ENCODE measurements around the gene ROBO2. TPM values are rescaled to one million over a fixed set of nuclear protein-coding genes. Genes with fewer than 3 reads are reported as not detected.

The ROBO2 gene
- polyA plus RNA-seq, 1 experiment = 16.3 TPM

DNA sequence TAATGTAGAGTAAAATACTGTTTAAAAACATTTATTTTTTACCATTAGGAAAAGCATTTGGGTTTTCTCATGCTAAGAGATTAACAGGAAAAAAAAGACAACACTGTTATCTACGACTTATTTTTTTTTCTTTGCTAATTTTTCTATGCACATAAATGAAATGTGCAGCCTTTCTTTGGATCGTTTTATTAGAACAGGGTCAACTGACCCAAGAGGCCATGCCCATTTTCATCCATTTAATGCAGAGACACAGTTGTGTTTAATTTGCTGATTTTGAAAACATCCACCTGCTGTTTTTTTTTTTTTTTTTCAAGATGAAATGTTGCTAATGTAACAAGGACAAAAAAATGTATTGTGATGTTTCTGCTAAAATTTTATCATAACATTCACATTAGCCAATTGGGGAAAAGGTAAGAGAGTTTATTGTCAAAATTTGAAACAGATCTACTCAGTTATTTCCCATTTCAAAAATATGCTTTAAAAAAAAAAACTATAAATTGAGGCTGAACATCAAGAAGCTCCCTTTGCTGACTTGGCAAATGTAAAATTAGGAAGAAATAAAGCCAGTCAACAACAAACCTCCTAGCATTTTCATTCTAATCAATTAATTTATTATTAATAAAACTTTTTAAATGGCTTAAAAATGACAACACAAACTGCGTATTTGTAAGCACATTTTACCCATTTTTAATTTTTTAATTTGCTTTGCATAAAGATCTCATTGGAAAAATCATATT is 485.2 kb downstream of the ROBO2 start:
- DNase-seq (ENCODE audit: low read depth, low spot score) = no peak
- H3K27me3 ChIP-seq (ENCODE audit: control insufficient read depth, insufficient read depth, low read length) = no peaks in the 10 kb centered on the region
- H3K27ac ChIP-seq (ENCODE audit: low read depth, low read length) = no peak overlapping the region
- ChIA-PET POLR2A (no interaction called here), CTCF (no interaction called here)
- H3K9me3 ChIP-seq (ENCODE audit: control insufficient read depth, insufficient read depth, low read length) = no peaks in the 10 kb centered on the region
- TF ChIP-seq, protein P1, sequence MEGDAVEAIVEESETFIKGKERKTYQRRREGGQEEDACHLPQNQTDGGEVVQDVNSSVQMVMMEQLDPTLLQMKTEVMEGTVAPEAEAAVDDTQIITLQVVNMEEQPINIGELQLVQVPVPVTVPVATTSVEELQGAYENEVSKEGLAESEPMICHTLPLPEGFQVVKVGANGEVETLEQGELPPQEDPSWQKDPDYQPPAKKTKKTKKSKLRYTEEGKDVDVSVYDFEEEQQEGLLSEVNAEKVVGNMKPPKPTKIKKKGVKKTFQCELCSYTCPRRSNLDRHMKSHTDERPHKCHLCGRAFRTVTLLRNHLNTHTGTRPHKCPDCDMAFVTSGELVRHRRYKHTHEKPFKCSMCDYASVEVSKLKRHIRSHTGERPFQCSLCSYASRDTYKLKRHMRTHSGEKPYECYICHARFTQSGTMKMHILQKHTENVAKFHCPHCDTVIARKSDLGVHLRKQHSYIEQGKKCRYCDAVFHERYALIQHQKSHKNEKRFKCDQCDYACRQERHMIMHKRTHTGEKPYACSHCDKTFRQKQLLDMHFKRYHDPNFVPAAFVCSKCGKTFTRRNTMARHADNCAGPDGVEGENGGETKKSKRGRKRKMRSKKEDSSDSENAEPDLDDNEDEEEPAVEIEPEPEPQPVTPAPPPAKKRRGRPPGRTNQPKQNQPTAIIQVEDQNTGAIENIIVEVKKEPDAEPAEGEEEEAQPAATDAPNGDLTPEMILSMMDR (IDR thresholded peaks at IDR 0.05; ENCODE audit: low read depth, low read length) = no peak
- H3K4me3 ChIP-seq (ENCODE audit: low read depth, low read length) = no peak overlapping the region

GRCh38 chr3:77526573-77527113 is 486.7 kb downstream of the ROBO2 start:
- Histone ChIP-seq H3K27ac (ENCODE audit: low read depth, low read length) (no peak overlapping the region), H3K27me3 (ENCODE audit: control insufficient read depth, insufficient read depth, low read length) (no peaks in the 10 kb centered on the region), H3K4me3 (ENCODE audit: low read depth, low read length) (no peak overlapping the region), H3K9me3 (ENCODE audit: control insufficient read depth, insufficient read depth, low read length) (no peaks in the 10 kb centered on the region)
- TF ChIP-seq, protein P1 (IDR thresholded peaks at IDR 0.05; ENCODE audit: low read depth, low read length) = no peak
- DNase-seq (ENCODE audit: low read depth, low spot score) = no peak
- POLR2A ChIA-PET = no interaction called here
- CTCF ChIA-PET = no interaction called here

DNA sequence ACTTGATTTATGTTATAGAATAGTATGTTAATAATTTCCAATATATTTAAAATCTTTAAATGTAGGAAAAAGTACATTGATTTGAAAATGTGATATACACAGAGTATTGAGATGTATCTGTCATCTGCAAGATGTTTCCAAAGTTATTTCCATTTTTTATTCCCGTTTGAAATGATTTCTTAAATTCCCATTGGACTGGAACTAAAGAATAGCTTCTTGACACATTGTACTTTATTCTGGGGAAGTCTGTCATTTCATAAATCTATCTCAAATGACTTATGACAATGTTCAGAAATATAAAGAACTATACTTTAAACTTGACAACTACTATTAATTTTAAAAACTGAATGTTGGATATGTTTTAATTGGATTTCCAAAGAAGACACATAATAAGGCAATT is 489.6 kb downstream of the ROBO2 start:
- DNase-seq (ENCODE audit: low read depth, low spot score) = no peak
- TF ChIP-seq, protein P1 (IDR thresholded peaks at IDR 0.05; ENCODE audit: low read depth, low read length) = no peak
- Histone ChIP-seq H3K27me3 (ENCODE audit: control insufficient read depth, insufficient read depth, low read length) (no peaks in the 10 kb centered on the region), H3K9me3 (ENCODE audit: control insufficient read depth, insufficient read depth, low read length) (no peaks in the 10 kb centered on the region), H3K4me3 (ENCODE audit: low read depth, low read length) (no peak overlapping the region), H3K27ac (ENCODE audit: low read depth, low read length) (no peak overlapping the region)
- ChIA-PET CTCF (no interaction called here), POLR2A (no interaction called here)

- CTCF ChIA-PET = interaction anchor here (1.0 kb wide), 2 partner anchors 17 to 210 kb away, joined by 3 to 4 read pairs; no protein-coding TSS in a partner anchor
- TF ChIP-seq, protein P1 (IDR thresholded peaks at IDR 0.05; ENCODE audit: low read depth, low read length) = no peak
- H3K27ac ChIP-seq (ENCODE audit: low read depth, low read length) = no peak overlapping the region
- no peak overlapping the region for H3K4me3 ChIP-seq (ENCODE audit: low read depth, low read length)
- DNase-seq (ENCODE audit: low read depth, low spot score) = peak; percentile 24
- H3K9me3 ChIP-seq (ENCODE audit: control insufficient read depth, insufficient read depth, low read length) = no peaks in the 10 kb centered on the region
- POLR2A ChIA-PET = no interaction called here
- no peaks in the 10 kb centered on the region for H3K27me3 ChIP-seq (ENCODE audit: control insufficient read depth, insufficient read depth, low read length)
These were observed 491.0 kb downstream of the ROBO2 start for GRCh38 chr3:77530870-77531269.

- ChIA-PET CTCF (no interaction called here), POLR2A (no interaction called here)
- H3K4me3 ChIP-seq (ENCODE audit: low read depth, low read length) = no peak overlapping the region
- no peaks in the 10 kb centered on the region for H3K27me3 ChIP-seq (ENCODE audit: control insufficient read depth, insufficient read depth, low read length)
- no peaks in the 10 kb centered on the region for H3K9me3 ChIP-seq (ENCODE audit: control insufficient read depth, insufficient read depth, low read length)
- TF ChIP-seq, protein P1 (IDR thresholded peaks at IDR 0.05; ENCODE audit: low read depth, low read length) = no peak
- no peak overlapping the region for H3K27ac ChIP-seq (ENCODE audit: low read depth, low read length)
- no peak for DNase-seq (ENCODE audit: low read depth, low spot score)
These were observed 495.2 kb downstream of the ROBO2 start for GRCh38 chr3:77535116-77535515.

All from AG04450 (cell line).